Stimulated activated CD8-positive, alpha-beta memory T cell treated with anti-CD3 and anti-CD28 coated beads, Interleukin-2, amount 100 ng/mL, for 1 hour (primary cell): Measurements from ENCODE around the gene CPPED1.

Experiments used
- DNase-seq, 2 donors: peaks; one replicate each; pipeline ENCODE4 v3.0.0-alpha.2; 2020; ENCODE audit warnings: low read depth in 2 of 2

The CPPED1 gene

DNA sequence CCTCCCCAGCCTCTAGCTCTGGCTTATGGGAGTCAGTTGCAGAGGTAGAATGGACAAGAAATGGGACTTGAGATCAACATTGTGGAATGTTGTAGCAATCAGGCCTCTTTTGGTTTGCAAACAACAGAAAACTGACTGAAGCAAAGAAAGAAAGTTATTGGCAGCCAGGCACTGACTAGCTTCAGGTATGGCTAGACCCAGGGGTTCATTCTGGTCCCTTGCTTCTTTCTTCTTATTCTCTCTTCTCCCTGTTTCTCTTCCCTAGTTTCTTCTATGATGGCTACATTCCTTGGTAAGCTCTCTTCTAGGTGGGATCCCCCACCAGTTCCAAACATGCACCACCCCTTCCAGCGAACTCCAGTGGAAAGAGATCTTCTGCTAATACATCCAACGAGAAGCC is 154.3 kb downstream of the CPPED1 start:
- DNase-seq: no peak

DNA sequence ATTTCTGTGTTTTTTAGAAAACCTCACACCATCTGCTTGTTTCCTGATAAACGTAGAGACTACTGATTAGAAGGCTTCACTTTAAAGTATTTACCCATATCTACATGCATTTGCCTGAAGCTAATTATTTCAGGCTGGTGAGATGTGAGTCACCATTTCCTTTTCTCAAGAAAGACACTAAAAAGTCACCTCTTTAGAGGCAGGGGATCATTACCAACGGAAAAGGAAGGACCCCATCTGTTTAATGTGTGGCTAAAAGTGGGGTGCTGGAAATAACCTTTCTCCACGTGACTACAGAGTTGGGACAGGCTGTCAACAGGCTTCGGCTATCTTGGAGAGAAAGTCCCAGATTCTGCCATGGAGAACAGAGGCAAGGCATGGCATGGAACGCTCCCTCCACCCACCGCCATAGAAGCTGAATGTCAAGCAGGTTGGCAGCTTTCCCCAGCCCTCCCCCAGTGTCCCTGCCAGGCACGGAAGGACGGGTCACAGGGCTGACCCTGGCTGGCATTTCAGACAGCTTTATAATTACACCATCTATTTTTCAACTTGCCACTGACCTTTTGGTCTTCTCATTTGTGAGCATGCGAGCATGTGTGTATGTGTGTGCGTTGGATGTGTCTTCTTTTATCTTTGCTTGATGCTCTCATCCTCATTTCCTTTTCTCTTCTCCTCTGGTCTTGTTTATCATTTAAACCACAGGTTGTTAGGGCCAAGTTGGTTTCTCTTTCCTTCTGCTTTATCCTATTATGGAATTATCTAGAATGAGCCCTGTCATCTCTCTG is 157.0 kb downstream of the CPPED1 start:
- no peak for DNase-seq

DNA sequence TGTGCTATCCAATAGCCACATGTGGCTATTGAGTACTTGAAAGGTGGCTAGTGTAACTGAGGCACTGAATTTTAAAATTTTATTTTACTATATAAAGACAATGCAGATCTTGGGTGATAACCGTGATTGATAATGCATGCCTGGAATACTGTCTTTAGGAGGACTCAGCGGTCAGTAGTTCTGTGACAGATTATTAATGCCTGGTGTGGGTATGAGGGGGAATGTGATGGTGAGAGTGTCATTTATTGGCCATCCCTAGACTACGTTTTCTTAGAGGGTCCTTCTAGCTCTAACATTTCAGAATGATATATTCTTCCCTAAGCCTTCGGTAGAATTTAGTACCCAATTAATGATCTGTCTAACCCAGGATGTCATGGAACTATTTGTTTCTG is 157.6 kb downstream of the CPPED1 start:
- no peak for DNase-seq

DNA sequence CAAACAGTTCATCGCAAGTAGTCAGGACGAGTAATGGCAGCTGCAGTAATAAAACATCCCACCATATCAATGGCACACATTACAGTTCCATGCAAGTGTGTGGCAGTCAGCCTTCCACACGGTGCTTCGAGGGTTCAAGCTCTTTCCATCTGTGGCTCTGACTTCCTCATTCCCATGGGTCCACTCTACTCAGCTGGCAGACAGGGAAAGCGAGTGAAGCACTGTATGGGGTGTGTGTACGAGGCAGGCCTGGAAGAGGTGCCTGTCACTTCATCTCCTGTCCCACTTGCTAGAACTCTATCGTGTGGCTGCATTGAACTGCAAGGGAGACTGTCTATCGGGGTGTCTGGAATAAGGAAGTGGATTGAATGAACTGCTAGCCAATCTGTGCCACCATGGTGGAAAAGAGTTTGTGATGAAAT is 160.6 kb downstream of the CPPED1 start:
- DNase-seq: no peak

DNA sequence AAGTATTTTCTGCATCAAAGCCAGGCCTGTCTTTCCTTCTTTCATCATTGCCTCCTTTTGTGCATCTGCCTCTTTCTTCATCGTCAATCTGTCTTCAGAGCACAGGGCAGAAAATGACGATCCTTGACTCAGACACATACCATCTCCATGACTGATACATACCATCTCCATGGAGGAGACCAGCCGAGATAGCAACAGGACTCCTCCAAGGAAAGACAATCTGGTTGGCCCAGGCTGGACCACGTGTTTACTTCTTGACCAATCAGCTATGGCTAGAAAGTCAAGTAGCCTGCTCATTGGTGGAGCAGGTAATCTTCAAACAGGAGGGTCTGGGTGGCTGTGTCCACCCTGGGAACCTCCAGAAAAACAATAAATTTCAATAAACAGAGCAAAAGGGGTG is 164.6 kb downstream of the CPPED1 start:
- no peak for DNase-seq

DNA sequence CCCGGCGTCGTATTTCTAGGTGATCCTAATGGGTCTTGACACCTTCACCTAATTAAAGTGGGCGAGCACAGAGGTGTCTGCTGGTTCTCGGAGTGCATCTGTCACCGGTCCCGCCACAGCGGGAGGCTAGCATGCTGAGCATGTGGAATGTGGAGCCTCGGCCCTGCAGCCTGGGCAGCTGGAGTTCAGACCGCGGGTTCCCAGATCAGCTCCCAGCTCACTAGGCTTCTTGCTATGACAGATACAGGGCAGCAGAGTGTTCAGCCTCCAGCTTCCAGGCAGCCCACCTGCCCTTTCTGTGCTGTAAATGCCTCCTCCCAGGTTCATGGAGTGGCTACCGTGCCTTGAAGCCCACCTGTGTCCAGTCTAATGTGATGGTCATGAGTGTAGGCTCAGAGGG is 166.7 kb downstream of the CPPED1 start:
- DNase-seq: no peak

DNA sequence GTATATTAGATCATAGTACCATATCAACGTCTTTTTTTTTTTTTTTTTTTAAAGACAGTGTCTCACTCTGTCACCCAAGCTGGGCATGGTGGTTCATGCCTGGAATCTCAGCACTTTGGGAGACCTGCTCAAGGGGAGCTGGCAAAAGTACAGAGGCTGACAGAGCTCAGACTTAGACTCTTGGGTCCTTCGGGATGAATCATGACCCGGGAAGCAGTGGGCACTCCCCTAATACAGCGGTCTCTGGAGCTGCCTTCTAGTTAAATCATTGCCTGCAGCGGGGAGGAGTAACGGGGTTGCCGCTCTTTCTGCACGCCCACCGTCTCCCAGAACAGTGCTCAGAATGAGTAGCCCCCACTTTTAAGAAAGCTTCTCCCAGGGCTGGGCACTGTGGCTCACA is 174.4 kb downstream of the CPPED1 start:
- DNase-seq: no peak

DNA sequence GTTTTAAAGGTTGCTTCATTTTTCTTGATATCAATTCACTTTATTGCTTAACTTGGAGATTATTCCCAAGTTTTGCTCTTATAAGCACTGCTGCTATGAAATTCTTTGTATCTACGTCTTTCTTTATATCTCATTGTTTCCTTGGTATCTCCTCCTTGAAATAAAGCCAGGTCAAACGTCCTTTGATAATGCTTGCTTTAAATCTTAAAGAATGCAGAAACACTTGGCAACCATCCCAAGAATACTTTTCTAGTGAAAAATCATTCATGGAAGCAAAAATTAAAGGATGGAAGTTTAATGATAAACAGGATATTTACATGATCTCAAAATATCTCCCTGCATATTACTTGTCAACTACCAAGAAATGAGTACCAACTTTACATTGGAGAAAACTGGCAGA is 175.2 kb downstream of the CPPED1 start:
- no peak for DNase-seq

DNA sequence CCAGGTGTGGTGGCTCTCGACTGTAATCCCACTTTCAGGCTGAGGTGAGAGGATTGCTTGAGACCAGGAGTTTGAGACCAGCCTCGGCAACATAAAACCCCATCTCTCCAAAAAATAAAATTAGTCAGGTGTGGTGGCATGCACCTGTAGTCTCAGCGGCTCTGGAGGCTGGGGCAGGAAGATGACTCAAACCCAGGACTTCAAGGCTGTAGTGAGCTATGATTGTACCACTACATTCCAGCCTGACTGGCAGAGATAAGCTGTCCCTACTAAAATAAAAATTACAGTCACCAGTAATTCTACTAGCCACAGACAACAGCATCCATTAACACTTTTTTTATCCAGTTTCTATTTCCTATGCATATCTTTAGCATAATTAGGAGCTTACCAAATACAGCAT is 176.3 kb downstream of the CPPED1 start:
- DNase-seq: no peak

DNA sequence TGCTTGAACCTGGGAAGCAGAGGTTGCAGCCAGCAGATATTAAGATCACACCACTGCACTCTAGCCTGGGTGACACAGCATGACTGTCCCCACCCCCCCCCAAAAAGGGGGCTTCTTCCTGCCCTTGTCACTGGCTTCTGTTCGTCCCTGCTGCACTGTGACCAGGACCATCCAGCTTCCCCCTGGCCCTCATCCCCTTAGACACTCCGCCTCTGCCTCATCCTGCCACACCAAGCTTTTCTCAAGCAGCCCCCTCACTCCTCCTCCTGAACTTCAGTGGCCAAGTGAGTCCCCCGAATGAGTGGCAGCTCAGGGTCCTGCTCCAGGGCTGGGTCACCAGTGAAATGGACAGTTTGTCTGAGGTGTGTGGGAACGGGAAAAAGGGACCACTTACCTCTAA is 177.3 kb downstream of the CPPED1 start:
- no peak for DNase-seq

DNA sequence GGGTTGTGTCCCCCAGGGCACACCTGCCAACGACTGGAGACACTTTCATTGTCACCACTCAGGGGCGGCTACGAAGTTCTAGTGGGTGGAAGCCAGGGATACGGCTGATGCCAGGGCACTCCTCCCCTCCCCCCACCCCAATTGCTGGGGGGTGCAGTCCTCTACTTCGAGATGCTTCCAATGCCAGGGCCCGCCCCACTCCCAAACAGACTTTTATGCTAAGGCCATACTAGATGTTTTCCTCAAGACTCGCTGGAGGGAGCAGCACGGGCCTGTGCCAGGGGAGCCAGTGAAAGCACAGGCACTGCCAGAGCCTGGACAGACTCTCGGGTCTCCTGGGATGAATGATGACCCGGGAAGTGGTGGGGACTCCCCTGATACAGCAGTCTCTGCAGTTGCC is 178.0 kb downstream of the CPPED1 start:
- no peak for DNase-seq

DNA sequence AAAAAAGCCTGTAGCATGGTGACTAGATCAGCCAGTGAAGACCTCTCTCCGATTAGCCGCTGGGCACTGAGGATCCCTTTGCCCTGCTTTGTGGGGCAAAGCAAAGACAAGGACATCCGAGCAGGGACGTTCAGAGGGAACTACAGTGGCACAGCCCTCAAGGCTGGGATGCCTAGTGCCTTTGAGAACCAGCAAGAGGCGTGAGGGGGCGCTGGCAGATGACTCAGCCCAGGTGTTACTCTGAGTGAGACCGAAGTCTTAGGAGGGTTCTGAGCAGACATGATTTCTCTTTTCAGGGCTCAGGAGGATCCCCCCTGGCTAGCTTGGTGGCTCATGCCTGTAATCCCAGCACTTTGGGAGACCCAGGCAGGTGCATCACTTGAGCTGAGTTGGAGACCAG is 178.6 kb downstream of the CPPED1 start:
- no peak for DNase-seq

DNA sequence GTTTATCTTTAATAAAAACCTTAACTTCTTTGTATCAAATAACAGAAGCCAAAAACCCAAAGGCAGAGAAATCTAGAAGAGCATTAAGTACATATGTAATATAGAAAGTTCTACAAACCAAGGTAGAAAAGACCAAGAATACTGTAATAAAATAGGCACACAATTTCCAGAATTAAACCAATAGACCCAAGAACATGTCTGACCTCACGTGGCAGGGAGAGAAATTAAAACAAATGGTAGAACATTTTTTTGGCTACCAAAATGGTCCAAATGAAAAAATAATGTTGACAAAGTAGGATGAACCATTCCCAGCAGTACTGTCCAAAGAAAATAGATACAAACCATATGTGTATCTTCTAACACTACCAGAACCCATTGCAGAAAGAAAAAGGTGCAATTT is 183.5 kb downstream of the CPPED1 start:
- DNase-seq: no peak

DNA sequence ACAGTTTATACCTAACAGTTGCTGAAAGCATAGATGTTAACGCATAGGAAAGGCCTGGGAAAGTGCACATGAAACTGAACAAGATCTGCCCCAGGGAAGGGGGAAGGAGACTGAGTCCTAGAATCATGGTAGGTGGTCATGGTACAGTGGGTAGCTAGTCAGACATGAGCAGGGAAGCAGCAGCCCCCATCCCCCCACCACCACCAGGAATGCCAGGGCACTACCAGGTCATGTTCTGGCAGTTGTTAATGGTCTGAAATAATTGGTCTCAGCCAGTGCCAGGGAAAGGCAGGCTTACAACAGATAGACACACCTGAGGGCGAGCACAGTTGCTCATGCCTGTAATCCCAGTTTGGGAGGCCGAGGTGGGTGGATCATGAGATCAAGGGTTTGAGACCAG is 185.2 kb downstream of the CPPED1 start:
- DNase-seq: no peak

DNA sequence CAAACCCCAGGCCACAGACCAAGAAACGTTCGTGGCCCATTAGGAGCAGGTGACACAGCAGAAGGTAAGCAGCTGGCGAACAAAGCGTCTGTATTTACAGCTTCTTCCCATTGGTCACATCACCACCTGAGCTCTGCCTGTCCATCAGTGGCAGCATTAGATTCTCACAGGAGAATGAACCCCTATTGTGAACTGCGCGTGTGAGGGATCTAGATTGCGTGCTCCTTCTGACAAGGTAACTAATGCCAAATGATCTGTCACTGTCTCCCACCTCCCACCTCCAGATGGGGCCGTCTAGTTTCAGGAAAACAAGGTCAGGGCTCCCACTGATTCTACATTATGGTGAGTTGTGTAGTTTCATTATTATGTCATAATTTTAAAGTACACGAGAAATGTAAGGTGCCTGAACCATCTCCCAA is 186.3 kb downstream of the CPPED1 start:
- no peak for DNase-seq

DNA sequence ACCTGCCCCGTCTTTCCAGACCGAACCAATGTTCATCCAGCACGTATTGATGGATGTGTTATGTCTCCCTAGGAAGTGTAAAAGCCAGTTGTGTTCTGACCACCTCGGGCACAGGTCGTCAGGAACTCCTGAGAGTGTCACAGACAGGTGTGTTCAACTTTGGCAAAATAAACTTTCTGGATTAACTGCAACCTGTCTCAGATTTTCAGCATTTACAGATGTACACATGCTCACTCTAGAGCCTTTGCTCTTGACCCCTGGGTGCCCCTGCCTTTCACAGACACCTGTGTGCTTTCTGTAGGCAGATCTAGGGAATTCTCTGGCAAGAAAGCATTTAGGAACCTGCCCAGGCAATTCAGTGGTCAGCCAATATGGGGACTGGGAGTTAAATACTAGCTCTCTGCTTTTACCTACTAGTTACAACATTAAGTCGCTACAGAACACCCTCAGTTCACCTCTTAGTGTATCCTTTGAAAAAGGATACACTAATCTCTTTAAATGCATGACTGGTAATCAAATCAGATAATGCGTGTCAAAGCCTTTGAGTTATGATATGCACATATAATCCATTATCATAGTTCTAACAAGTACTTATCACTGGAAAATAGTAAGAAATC is 188.9 kb downstream of the CPPED1 start:
- DNase-seq: no peak

DNA sequence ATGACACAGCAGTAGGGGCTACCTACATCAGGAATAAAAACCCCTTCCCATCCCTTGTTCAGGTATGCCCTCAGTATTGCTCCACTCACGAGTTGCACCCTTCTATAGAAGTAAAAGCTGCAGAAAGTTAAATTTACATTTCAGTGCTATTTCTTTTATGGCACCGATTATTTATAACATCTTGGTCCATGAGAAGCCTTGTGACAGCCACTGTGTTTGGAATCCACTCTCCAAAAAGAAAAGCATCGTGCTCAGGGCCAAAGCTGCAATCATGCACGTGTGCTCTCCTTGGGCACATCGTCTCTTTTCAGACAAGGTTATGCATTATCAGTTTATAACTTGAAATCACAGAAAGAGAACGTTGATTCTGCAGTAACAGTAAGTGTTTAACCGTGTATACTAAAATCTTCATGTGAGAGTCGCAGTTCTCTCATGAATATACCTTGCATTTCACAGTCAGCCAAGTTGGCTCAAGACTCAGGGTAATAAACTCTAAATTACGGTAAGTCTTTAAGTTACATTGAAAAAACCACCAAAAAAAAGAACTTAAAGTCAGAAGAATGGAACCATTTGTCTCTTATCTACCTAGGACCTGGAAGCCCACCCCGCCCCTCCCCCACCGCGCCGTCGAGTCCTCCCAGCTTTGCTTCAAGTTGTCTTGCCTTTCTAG is 189.6 kb downstream of the CPPED1 start:
- no peak for DNase-seq

DNA sequence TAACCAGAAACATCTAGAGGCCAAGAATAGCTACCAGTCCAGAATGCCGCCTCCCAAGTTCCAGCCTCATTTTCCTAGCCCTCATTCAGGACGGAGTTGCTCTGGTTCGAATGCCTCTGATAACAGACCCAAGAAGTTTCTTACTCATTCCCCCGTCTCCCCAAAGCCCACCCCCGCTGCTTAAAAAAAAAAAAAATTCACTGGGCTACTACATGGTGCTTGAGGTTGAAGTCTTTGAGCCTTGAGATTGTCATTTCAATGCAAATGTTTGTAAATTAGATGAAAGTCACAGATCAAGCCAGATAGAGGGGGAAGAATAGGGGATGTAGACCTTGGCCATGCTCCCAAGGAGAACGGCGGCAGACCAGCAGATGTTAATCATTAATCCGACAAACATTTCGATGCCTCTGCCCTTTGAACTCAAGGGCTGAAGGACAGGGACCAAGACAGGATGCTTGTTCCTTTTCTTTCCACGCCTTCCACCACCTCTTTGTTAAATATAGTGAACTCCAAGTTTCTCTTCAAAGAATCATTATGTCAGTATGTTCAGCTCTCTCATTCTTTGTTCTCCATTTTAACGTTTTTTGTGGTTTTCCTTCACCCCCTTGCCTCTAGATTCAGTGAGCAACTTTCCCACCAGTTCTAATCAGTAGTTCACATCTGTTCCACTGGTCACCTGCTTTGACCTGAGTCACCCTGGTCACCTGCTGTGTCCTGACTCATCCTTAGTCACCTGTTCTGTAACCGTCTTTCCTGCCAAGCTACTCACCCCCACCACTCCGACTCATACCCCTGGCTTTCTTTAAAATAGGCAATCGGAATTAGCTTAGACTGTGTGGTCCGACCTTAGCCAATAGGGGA is 190.3 kb downstream of the CPPED1 start:
- no peak for DNase-seq

DNA sequence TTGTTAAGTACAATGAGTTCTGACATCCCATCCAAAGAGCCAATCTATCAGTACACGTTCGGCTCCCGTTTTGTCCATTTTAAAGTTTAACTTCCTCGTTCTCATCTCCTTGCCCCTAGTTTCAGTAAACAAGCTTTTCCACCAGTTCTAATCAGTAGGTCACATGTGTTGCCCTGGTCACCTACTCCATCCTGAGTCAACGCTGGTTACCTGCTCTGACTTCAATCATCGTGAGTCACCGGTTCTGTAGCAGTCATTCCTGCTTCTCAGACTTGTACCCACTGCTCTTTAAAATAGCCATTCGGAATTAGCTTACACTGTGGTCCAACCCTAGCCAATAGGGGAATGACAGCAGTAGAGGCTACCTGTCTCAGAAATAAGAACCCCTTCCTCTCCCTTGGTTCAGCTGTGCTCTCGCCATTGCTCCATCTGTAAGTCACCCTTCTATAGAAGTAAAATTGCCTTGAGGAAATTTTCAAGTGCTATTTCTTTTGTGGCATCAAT is 191.0 kb downstream of the CPPED1 start:
- no peak for DNase-seq

DNA sequence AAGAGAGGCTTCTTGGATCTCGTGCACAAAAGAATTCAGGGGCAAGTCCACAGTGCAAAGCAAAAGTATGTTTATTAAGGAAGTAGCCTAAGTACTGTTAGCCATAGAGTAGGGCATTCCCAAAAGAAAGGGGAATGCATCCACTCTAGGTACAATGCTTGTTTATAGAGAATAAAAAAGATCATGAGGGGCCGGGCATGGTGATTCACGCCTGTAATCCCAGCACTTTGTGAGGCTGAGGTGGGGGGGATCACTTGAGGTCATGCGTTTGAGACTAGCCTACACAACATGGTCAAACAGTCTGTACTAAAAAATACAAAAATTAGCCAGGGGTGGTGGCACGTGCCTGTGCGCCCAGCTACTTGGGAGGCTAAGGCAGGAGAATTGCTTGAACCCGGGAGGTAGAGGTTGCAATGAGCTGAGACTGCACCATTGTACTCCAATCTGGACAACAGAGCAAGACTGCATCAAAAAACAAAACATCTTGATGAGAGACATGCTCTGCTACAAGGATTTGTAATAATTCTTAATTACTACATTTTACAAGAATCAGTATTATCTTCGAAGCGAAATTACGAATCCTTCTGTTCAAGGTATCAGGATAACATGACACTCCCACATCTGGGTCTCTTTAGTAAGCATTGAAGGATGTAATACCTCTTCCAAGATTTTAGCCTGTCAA is 191.6 kb downstream of the CPPED1 start:
- no peak for DNase-seq

DNA sequence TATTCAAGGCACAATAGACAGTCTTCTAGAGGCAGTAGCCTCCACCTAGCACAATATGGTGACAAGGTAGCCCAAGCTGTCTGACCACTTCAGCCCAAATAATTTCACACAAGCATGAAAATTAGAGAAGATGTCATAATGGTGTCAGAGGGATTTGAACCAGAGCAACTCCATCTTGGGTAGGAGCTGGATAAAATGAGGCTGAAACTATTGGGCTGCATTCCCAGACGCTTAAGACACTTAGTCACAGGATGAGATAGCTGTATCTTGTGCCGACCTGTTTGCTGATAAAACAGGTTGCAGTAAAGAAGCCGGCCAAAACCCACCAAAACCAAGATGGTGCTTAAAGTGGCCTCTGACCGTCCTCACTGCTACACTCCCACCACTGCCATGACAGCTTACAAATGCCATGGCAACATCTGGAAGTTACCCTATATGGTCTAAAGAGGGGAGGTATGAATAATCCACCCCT is 192.6 kb downstream of the CPPED1 start:
- no peak for DNase-seq
